HEK293T (cell line): ENCODE data around the gene PARP1.

Source experiments
- CTCF ChIA-PET: fragments of 350-600 bp; formaldehyde crosslinking; extraction: SDS; loops from one replicate; lab custom pipeline; 2021; ENCODE audit warnings: antibody characterized with exemption, inconsistent platforms; lab: Yijun Ruan, JAX
- POLR2A ChIA-PET: fragments of 350-600 bp; formaldehyde crosslinking; extraction: SDS; loops from one replicate; lab custom pipeline; 2020; ENCODE audit warnings: antibody characterized with exemption, inconsistent platforms; lab: Yijun Ruan, JAX
- DNase-seq: peaks from one replicate; pipeline ENCODE4 v3.0.0; 2012; ENCODE audit warnings: mixed read lengths; ENCODE audit errors: extremely low spot score
- ARNT ChIP-seq: fragments of 450-650 bp; IDR thresholded peaks from 2 replicates; pipeline ENCODE4 v1.6.1; 2017; ENCODE audit warnings: mild to moderate bottlenecking
- BHLHE40 ChIP-seq: fragments of 450-650 bp; IDR thresholded peaks from 2 replicates; pipeline ENCODE4 v1.6.1; 2016; ENCODE audit warnings: mild to moderate bottlenecking, moderate library complexity, borderline replicate concordance
- CTBP1 ChIP-seq: fragments of 450-650 bp; IDR thresholded peaks from 2 replicates; pipeline ENCODE4 v1.6.1; 2016; ENCODE audit warnings: borderline replicate concordance
- ELF4 ChIP-seq: fragments of 450-650 bp; IDR thresholded peaks from 2 replicates; pipeline ENCODE4 v1.6.1; 2017; ENCODE audit warnings: antibody characterized with exemption
- FOXA1 ChIP-seq: fragments of 450-650 bp; IDR thresholded peaks from 2 replicates; pipeline ENCODE4 v1.6.1; 2016; ENCODE audit warnings: mild to moderate bottlenecking
- FOXK2 ChIP-seq: fragments of 450-650 bp; IDR thresholded peaks from 2 replicates; pipeline ENCODE4 v1.6.1; 2016; ENCODE audit warnings: mild to moderate bottlenecking
- FOXM1 ChIP-seq: fragments of 450-650 bp; IDR thresholded peaks from 2 replicates; pipeline ENCODE4 v1.6.1; 2017; ENCODE audit warnings: mild to moderate bottlenecking, borderline replicate concordance
- HDGF ChIP-seq: fragments of 450-650 bp; IDR thresholded peaks from 2 replicates; pipeline ENCODE4 v1.6.1; 2017; ENCODE audit warnings: antibody characterized with exemption, borderline replicate concordance
- L3MBTL2 ChIP-seq: fragments of 450-650 bp; conservative IDR thresholded peaks from 2 replicates; pipeline ENCODE4 v1.6.1; 2016; ENCODE audit warnings: mild to moderate bottlenecking
- LEF1 ChIP-seq: fragments of 450-650 bp; IDR thresholded peaks from 2 replicates; pipeline ENCODE4 v1.6.1; 2017; ENCODE audit warnings: mild to moderate bottlenecking, borderline replicate concordance
- NFRKB ChIP-seq: fragments of 450-650 bp; IDR thresholded peaks from 2 replicates; pipeline ENCODE4 v1.6.1; 2016; ENCODE audit warnings: mild to moderate bottlenecking, moderate library complexity
- SP1 ChIP-seq: fragments of 450-650 bp; IDR thresholded peaks from 2 replicates; pipeline ENCODE4 v1.6.1; 2017
- SUZ12 ChIP-seq: fragments of 450-650 bp; IDR thresholded peaks from 2 replicates; pipeline ENCODE4 v1.6.1; 2016; ENCODE audit warnings: mild to moderate bottlenecking
- TARDBP ChIP-seq: fragments of 450-650 bp; IDR thresholded peaks from 2 replicates; pipeline ENCODE4 v1.6.1; 2016
- ZNF384 ChIP-seq: fragments of 450-650 bp; IDR thresholded peaks from 2 replicates; pipeline ENCODE4 v1.6.1; 2016
- TF ChIP-seq, protein P1 (sequence below): fragments of 450-650 bp; IDR thresholded peaks from 2 replicates; pipeline ENCODE4 v1.6.1; 2016

The PARP1 gene

DNA sequence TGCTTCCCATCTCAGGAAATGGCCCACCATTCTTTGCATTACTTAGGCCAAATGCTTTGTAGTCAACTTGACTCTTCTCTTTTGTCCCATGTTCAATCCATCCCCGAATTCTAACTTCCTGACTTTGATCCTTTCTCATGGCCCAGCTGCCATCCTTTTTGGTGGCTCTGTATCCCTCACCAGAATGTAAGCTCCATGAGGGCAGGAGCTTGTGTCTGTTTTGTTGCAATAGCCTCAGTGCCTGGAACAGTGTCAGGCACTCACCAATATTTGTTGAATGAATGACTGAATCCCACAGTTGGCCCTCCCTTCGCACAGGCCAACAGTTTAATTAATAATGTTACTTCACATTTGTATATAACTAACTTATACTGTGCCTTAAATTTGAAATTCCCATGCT is 3.1 kb upstream of the PARP1 start:
- CTCF ChIA-PET = interaction anchor here (0.7 kb wide), 1 partner anchor 196 kb away, joined by 4 read pairs; no protein-coding TSS in a partner anchor
- no peak for DNase-seq
- TF ChIP-seq FOXM1 (no peak), BHLHE40 (no peak), SP1 (no peak), SUZ12 (no peak), L3MBTL2 (no peak), HDGF (no peak), CTBP1 (no peak), FOXA1 (no peak), TARDBP (no peak), FOXK2 (no peak)
- TF ChIP-seq, protein P1, sequence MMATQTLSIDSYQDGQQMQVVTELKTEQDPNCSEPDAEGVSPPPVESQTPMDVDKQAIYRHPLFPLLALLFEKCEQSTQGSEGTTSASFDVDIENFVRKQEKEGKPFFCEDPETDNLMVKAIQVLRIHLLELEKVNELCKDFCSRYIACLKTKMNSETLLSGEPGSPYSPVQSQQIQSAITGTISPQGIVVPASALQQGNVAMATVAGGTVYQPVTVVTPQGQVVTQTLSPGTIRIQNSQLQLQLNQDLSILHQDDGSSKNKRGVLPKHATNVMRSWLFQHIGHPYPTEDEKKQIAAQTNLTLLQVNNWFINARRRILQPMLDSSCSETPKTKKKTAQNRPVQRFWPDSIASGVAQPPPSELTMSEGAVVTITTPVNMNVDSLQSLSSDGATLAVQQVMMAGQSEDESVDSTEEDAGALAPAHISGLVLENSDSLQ = no peak
- POLR2A ChIA-PET = no interaction called here

DNA sequence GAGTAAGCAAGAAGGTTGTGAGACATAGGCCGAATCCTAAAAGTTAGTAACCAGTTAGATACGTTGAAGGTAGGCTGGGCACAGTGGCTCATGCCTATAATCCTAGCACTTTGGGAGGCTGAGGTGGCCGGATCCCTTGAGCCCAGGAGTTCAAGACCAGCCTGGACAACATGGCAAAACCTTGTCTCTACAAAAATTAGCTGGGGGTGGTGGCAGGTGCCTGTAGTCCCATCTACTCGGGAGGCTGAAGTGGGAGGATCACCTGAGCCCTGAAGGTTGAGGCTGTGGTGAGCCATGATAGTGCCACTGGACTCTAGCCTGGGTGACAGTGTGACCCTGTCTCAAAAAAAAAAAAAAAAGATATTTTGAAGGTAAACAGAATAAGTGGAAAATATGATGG is 1.5 kb upstream of the PARP1 start:
- no peak for DNase-seq
- TF ChIP-seq ARNT (no peak), L3MBTL2 (no peak), HDGF (no peak), ZNF384 (no peak), ELF4 (no peak), SUZ12 (no peak), TARDBP (no peak)
- CTCF ChIA-PET = interaction anchor here (3.5 kb wide), 1 partner anchor 15 kb away, joined by 27 read pairs; no protein-coding TSS in a partner anchor
- POLR2A ChIA-PET = interaction anchor here (1.0 to 2.1 kb wide), 6 partner anchors 71 to 915 kb away, joined by 3 to 5 read pairs (median 3); no protein-coding TSS in a partner anchor

DNA sequence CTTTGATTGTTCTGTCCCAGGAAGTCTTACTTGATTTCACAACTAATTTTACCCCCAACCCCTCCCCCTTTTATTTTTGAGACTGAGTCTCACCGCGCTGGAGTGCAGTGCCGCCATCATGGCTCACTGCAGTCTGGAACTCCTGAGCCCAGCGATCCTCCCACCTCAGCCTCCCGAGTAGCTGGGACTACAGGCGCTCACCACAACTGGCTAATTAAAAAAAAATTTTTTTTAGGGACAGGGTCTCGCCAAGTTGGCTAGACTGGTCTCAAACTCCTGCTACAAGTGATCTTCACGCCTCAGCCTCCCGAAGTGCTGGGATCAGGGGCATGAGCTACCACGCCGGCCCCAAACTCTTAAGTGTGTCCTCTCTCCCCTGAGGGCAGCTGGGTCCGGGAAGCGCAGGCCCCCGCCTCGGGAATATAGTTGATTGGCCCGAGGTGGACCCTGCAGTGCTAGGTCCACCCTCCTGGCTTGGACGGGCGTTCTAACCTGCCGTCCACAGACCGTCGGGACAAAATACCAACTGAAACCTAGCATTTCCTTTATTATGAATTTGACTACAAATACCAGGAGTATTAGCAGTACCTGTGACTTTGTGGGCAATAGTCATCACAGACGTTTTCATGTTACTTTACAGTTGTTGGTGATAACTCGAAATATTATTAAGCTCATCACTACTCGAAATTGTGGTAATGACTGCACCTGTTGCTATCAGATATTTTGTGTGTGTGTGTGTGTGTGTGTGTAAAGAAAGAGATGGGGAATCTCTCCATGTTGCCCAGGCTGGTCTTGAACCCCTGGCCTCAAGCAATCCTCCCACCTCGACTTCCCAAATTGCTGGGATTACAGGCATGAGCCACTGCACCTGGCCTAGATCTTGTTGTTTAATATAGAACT is 642 bp upstream of the PARP1 start:
- TF ChIP-seq NFRKB (peak; percentile 83), L3MBTL2 (peak; percentile 70), ELF4 (peak; percentile 87), ARNT (no peak), SP1 (no peak)
- no peak for DNase-seq
- POLR2A ChIA-PET = interaction anchor here (0.6 to 3.0 kb wide), 39 partner anchors 8 to 915 kb away, joined by 3 to 18 read pairs (median 3); partner anchors contain the start of genes LIN9 and STUM
- CTCF ChIA-PET = interaction anchor here (0.6 to 3.5 kb wide), 18 partner anchors 10 to 445 kb away, joined by 3 to 27 read pairs (median 3); partner anchors contain the start of gene STUM

DNA sequence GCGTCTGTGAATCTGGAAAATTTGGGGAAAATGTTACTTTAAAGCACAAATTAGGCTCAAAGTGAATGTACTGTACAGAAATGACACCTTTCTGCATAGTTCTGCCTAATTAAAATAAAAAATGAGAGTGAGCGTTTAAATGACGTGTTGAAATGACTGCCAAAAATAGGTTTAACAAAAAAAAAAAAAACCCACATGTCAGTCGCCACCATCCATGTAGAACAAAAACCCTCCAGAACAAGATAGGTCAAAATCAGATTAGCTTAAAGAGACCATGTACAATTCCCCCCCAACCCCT is 745 bp downstream of the PARP1 start:
- no peak for DNase-seq
- CTCF ChIA-PET = interaction anchor here (0.6 to 3.5 kb wide), 6 partner anchors 12 to 1777 kb away, joined by 3 to 27 read pairs (median 10); no protein-coding TSS in a partner anchor
- TF ChIP-seq BHLHE40 = no peak
- TF ChIP-seq HDGF = no peak
- TF ChIP-seq ARNT = no peak
- no peak for TF ChIP-seq L3MBTL2
- TF ChIP-seq ZNF384 = peak; percentile 94
- no peak for TF ChIP-seq SP1
- no peak for TF ChIP-seq LEF1
- no peak for TF ChIP-seq FOXA1
- no peak for TF ChIP-seq FOXM1
- peak; percentile 59; the same call in 1 of the 2 replicates for TF ChIP-seq CTBP1
- no peak for TF ChIP-seq ELF4
- no peak for TF ChIP-seq SUZ12
- TF ChIP-seq FOXK2 = no peak
- no peak for TF ChIP-seq TARDBP
- TF ChIP-seq NFRKB = no peak
- TF ChIP-seq, protein P1 = peak; percentile 61
- POLR2A ChIA-PET = interaction anchor here (0.7 to 3.0 kb wide), 9 partner anchors 8 to 345 kb away, joined by 3 to 16 read pairs (median 4); partner anchors contain the start of genes H3-3A and LIN9

DNA sequence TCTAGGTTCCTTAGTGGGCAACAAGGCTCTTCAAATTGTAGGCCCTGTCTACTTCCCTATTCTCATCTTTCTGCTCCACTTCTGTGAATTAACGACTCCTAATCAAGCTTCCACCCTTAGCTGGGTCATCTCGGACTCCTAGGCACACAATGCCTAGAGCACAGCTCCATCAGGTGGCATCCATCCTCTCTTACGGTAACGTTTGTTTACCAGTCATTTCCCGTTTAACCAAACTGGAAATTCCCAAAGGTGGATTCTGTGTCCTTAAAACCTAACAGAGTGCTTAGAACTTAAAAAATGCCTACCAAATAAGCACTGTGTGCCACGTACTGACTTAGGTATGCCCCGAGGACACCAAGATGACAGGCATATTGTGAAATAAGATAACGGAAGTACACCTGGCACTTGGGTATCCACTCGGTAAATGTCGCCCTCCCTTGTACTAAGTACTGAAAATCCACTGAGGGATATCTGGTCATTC is 1.5 kb downstream of the PARP1 start:
- DNase-seq = no peak
- ChIA-PET POLR2A (interaction anchor here (0.9 to 3.0 kb wide), 3 partner anchors 97 to 344 kb away, joined by 3 to 16 read pairs (median 4); partner anchors contain the start of genes H3-3A and LIN9), CTCF (interaction anchor here (0.5 to 3.5 kb wide), 4 partner anchors 18 to 282 kb away, joined by 3 to 27 read pairs (median 4); no protein-coding TSS in a partner anchor)
- TF ChIP-seq SP1 (no peak), FOXM1 (no peak), ELF4 (no peak), BHLHE40 (no peak), SUZ12 (no peak), LEF1 (no peak), TARDBP (no peak), ZNF384 (no peak), FOXK2 (no peak), NFRKB (no peak), HDGF (no peak), ARNT (no peak)
- TF ChIP-seq, protein P1 = no peak
